ENCODE data around the gene FAM171A1. TPM values are rescaled to one million over a fixed set of nuclear protein-coding genes. Genes with fewer than 3 reads are reported as not detected.

Gene FAM171A1
- total RNA-seq, 1 donor from 2014 or later, result 113 TPM

- Mint-ChIP-seq H3K27ac (ENCODE audit: unreplicated experiment) (peak overlapping the region; percentile 85), H3K4me1 (ENCODE audit: unreplicated experiment) (peaks cover 64% of the 10 kb centered on the region), H3K9me3 (ENCODE audit: unreplicated experiment) (no peaks in the 10 kb centered on the region), H3K4me3 (ENCODE audit: unreplicated experiment) (no peak overlapping the region), H3K27me3 (ENCODE audit: unreplicated experiment) (peaks cover 7% of the 10 kb centered on the region), H3K36me3 (ENCODE audit: low read depth, unreplicated experiment) (peaks cover 5% of the 10 kb centered on the region)
- no peak for TF ChIP-seq CTCF (IDR thresholded peaks at IDR 0.05; ENCODE audit: unreplicated experiment)
- no peak for DNase-seq (ENCODE audit: low spot score)
These were observed 59.4 kb downstream of the FAM171A1 start for GRCh38 chr10:15311569-15312280.

- DNase-seq (ENCODE audit: low spot score), result no peak
- H3K27me3 Mint-ChIP-seq (ENCODE audit: unreplicated experiment), result peaks cover 7% of the 10 kb centered on the region
- no peak overlapping the region for H3K4me3 Mint-ChIP-seq (ENCODE audit: unreplicated experiment)
- no peaks in the 10 kb centered on the region for H3K9me3 Mint-ChIP-seq (ENCODE audit: unreplicated experiment)
- no peak overlapping the region for H3K27ac Mint-ChIP-seq (ENCODE audit: unreplicated experiment)
- H3K4me1 Mint-ChIP-seq (ENCODE audit: unreplicated experiment), result peaks cover 57% of the 10 kb centered on the region
- H3K36me3 Mint-ChIP-seq (ENCODE audit: low read depth, unreplicated experiment), result peaks cover 5% of the 10 kb centered on the region
- TF ChIP-seq CTCF (IDR thresholded peaks at IDR 0.05; ENCODE audit: unreplicated experiment), result no peak
These were observed 60.1 kb downstream of the FAM171A1 start for GRCh38 chr10:15310776-15311568.

- no peaks in the 10 kb centered on the region for H3K9me3 Mint-ChIP-seq (ENCODE audit: unreplicated experiment)
These were observed 61.9 kb downstream of the FAM171A1 start for GRCh38 chr10:15309221-15309620.

GRCh38 chr10:15306735-15307280 lies 64.3 kb downstream of the FAM171A1 start:
- DNase-seq (ENCODE audit: low spot score), result no peak
- H3K36me3 Mint-ChIP-seq (ENCODE audit: low read depth, unreplicated experiment), result peaks cover 6% of the 10 kb centered on the region
- H3K27me3 Mint-ChIP-seq (ENCODE audit: unreplicated experiment), result peaks cover 2% of the 10 kb centered on the region
- H3K9me3 Mint-ChIP-seq (ENCODE audit: unreplicated experiment), result no peaks in the 10 kb centered on the region
- H3K4me1 Mint-ChIP-seq (ENCODE audit: unreplicated experiment), result peaks cover 31% of the 10 kb centered on the region
- TF ChIP-seq CTCF (IDR thresholded peaks at IDR 0.05; ENCODE audit: unreplicated experiment), result no peak
- no peak overlapping the region for H3K27ac Mint-ChIP-seq (ENCODE audit: unreplicated experiment)
- no peak overlapping the region for H3K4me3 Mint-ChIP-seq (ENCODE audit: unreplicated experiment)

More at GRCh38 chr10:15309221-15309620, 61.9 kb downstream of the FAM171A1 start:
- H3K36me3 Mint-ChIP-seq (ENCODE audit: low read depth, unreplicated experiment), result peaks cover 6% of the 10 kb centered on the region
- H3K27ac Mint-ChIP-seq (ENCODE audit: unreplicated experiment), result no peak overlapping the region
- H3K27me3 Mint-ChIP-seq (ENCODE audit: unreplicated experiment), result peaks cover 7% of the 10 kb centered on the region
- H3K4me3 Mint-ChIP-seq (ENCODE audit: unreplicated experiment), result no peak overlapping the region
- no peak for DNase-seq (ENCODE audit: low spot score)
- no peak for TF ChIP-seq CTCF (IDR thresholded peaks at IDR 0.05; ENCODE audit: unreplicated experiment)
- H3K4me1 Mint-ChIP-seq (ENCODE audit: unreplicated experiment), result peaks cover 50% of the 10 kb centered on the region

Data from endothelial cell (in vitro differentiated cells).